HuH-7.5 (cell line): ENCODE data around the gene KIT.

Experiments used
- DNase-seq: peaks from one replicate; pipeline ENCODE4 v3.0.0; 2011; ENCODE audit warnings: low spot score

The KIT gene

GRCh38 chr4:54660591-54660990 is 2.8 kb downstream of the KIT start:
- no peak for DNase-seq

DNA sequence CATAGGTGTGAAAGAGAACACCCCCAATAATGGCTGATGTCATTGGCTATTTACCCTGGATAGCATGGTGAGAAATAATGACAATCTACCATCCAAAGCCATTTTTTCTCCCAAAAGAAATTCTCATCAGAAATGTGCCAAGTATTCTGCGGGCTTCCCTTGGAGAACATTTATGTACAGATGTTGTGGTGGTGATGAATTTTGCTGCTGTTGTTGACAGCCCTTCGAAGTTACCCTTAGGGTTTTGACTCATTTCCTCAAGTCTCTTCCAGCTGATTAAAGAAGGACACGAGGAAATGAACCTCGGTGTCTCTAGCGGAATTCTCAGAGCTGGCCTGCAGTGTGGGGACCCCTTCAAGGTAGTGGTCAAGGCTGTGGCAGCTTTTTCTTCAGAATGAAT is 3.4 kb downstream of the KIT start:
- DNase-seq, result no peak

DNA sequence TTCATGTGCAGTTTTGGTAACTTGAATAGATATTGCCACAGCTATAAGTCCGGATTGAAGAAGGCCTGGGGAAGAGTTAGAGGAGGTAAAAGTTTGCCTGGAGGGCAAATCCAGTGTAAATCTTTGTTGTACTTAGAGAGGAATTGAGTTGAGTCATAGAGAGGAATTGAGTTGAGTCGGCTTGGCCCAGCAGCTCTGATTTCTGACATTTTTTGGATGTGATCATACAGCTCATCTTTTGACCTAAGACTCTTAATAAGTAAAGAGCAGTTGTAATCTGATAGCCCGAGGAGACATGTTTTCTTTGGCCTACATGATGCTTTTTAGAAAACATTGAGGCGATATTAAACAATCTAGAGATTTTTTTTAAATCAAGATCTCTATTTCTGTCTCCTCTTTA is 3.9 kb downstream of the KIT start:
- no peak for DNase-seq

DNA sequence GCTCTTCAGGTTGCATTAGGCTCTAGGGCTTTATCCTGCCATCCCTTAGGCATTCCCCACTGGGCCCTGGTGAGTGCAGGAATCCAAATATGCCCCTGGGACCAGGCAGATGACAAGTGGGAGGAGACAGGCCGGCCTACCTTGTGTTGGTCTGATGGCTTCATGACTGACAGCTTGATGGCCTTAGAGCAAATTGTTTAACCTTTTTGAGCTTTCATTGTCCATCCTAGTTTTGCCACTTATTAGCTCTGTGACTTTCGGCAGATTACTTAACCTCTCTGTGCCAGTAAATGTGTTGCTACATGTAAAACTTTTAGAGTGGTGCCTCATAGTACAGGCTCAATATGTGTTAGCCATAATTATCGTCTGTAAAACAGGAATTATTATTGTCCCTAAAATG is 4.4 kb downstream of the KIT start:
- DNase-seq, result no peak

GRCh38 chr4:54662901-54663585 is 5.3 kb downstream of the KIT start:
- no peak for DNase-seq

- DNase-seq, result no peak
These were observed 6.6 kb downstream of the KIT start for GRCh38 chr4:54664400-54664799.

- no peak for DNase-seq
These were observed 10.4 kb downstream of the KIT start for GRCh38 chr4:54668014-54668611.

DNA sequence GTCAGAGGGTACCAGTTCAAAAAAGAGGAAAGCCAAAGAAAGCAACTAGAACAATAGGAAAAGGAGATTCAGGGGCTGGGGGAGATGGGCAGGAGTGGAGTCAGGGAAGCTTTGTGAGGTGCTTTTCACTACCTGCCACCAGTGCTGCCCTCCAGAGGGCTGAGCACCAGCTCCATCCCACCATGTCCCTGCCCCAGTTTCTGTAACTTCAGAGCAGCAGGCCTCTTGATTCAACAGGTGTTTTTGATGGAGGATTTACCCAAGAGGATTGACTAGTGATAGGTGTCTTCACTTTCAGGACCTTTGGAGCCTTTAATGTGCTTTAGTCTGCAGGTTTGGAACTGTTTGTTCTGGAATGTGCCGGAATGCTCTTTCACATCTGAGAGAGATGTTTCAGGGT is 12.1 kb downstream of the KIT start:
- DNase-seq, result no peak

GRCh38 chr4:54675721-54676461 is 18.1 kb downstream of the KIT start:
- DNase-seq, result no peak

DNA sequence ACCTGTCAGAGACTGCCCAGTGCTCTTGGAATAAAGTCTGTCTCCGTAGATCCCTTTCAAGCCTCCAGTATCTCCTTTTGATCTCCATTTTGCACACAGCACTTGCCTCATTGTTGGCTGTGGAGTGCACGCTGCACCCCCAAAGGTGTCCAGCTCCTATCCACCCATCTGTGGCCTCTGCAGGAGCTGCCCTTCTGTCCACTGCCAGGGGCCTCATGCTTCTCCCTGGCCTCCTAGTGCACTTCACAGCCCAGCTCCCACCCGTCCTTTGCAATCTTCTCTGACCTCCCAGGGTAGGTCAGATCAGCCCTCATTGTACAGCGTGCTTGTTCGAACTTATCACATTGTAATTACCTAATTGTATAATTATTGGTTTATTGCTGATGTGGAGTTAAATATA is 18.9 kb downstream of the KIT start:
- DNase-seq, result no peak

DNA sequence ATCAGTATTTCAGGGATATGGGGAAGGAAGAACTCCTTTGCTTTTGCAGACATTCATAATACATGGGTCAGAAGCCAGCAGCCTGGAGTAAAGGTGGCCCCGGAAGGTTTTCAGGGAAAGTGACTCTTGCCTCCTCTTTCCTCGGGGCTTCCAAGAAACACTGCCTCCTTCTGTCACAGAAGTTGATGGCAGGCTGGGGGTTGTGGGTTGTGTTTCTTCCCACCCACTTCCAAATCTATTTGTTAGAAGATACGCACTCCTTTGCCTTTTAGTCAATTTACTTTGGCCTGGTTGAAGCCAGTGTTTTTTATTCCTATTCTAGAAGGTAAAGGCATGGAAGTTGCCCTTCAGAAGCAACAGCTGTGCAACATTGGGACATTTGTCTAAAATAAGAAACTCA is 19.7 kb downstream of the KIT start:
- DNase-seq, result no peak

GRCh38 chr4:54677853-54678650 is 20.3 kb downstream of the KIT start:
- no peak for DNase-seq

DNA sequence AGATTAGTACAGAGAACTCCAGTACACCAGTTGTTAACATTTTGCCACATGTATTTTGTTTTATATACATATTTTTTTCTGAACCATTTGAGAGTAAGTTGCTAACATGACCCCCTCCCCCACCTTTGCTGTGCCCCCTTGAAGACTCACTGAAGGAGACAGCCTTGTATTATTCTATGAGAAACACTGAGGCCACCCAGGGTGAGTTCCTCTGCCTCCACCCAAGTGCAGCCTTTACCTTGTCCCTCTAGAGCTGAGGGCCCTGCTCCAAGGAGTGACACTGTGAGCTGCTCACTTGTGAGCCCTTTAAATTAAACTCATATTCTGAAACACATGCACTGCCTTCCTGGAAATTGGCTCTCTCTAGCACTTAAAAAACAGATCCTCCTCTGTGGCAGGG is 21.1 kb downstream of the KIT start:
- DNase-seq, result no peak

DNA sequence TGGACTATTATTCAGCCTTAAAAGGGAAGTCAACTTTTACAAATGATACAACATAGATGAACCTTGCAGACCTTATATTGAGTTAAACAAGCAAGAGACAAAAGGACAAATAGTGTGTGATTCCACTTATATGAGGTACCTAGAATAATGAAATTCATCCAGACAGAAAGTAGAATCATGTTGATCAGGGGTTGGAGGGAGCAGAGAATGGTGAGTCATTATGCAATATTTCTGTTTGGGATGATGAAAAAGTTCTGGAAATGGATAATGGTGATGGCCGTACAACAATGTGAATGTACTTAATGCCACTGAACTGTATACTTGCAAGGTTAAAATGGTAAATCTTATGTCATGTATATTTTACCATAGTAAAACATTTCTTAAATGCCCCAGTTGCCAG is 22.1 kb downstream of the KIT start:
- DNase-seq, result no peak

DNA sequence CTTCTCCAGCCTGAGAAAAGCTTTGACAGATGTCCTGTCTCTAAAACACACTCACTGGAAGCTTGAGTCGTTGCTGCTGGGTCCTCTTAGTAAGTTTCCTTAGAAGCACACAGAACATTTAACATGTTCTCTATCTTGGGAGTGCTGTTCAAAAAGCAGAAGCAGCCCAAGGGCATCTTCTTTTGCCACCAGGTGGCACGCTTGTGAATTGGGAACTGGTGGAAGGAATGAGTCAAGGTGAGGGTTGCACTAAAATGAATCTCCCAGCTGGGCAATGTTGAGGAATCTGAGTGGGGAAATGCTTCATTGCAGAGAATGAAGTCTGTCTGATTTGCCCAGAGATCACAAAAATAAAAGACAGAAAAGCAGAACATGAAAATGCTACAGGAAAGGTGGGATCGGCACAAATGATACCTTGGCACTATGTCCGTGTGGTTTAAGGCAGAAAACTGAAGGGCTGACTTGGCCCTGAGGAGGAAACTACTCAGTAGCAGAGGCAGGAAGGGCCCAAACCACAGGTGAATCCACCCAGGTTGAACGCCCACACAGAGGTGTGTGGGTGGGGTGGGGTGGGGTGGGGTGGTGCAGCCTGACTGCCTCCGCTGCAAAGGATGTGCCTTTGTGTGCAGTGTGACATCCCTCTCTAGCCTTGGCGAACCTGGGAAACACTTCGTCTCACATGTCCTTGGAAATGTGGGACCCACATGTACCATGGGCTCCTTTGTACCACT is 26.0 kb downstream of the KIT start:
- DNase-seq, result no peak

DNA sequence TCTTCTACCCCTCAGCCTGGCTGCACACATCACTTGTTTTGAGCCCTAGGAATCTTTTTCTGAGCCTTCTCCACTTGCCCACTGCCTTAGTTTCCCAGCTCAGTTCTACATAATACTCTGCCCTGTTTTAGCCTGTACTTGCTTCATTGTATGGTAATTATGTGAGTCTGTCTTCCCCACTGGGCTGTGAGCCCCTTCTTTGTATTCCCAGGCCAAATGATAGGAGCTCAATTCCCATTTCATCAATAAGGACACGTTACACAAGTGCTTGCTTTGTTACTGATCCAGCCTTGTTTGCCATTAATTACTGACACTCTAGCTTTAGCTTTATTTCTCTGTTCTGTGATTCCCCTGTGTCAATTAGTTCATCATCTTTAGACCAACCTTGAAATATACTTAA is 28.1 kb downstream of the KIT start:
- DNase-seq, result no peak

- no peak for DNase-seq
These were observed 30.4 kb downstream of the KIT start for GRCh38 chr4:54687887-54688841.

DNA sequence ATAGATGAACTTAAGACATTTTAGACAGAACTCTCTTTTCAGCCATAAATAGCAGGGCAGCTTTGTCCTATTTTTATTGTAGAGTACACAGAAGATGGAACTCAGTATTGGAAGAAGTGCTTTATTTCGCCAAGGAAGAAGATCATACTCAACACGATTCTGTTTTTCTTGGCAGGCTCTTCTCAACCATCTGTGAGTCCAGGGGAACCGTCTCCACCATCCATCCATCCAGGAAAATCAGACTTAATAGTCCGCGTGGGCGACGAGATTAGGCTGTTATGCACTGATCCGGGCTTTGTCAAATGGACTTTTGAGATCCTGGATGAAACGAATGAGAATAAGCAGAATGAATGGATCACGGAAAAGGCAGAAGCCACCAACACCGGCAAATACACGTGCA is 37.6 kb downstream of the KIT start:
- no peak for DNase-seq

DNA sequence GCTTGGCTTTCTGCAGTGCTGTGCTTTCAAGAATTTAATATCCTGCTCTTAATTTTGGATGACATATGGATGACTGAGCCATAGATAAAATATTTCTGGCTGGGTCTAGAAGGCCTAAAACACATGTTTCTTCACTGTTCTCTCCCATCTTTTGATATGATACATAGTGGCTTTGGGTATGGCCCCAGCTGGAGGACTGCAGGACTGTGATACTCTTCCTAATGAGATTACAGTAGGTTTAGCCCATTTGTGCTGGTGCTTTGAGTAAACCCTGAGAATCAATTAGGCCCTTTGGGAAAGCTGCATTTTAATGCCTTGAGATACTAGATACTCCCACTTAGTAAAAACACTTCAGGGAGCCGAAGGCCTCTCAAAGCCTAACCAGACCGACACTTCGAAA is 38.0 kb downstream of the KIT start:
- DNase-seq, result no peak

- DNase-seq, result no peak
These were observed 38.9 kb downstream of the KIT start for GRCh38 chr4:54696649-54697048.

- DNase-seq, result no peak
These were observed 43.2 kb downstream of the KIT start for GRCh38 chr4:54700986-54701385.
